Medulla oblongata (tissue), 1 donor: ENCODE results near the gene OTULIN.

Experiments
- DNase-seq: peaks from one replicate; pipeline ENCODE4 v3.0.0-alpha.2; 2015; ENCODE audit errors: extremely low spot score

Gene OTULIN

GRCh38 chr5:14698495-14698894 is 34.0 kb downstream of the OTULIN start:
- no peak for DNase-seq

GRCh38 chr5:14699159-14699558 is 34.6 kb downstream of the OTULIN start:
- DNase-seq: no peak

- DNase-seq: no peak
Measured at GRCh38 chr5:14699807-14700400, 35.4 kb downstream of the OTULIN start.

- DNase-seq: no peak
Measured at GRCh38 chr5:14700478-14701436, 36.2 kb downstream of the OTULIN start.

GRCh38 chr5:14701556-14701955 is 37.0 kb downstream of the OTULIN start:
- DNase-seq: no peak

- DNase-seq: no peak
Measured at GRCh38 chr5:14702238-14702839, 37.8 kb downstream of the OTULIN start.

- DNase-seq: no peak
Measured at GRCh38 chr5:14705556-14705955, 41.0 kb downstream of the OTULIN start.

GRCh38 chr5:14706615-14707021 is 42.1 kb downstream of the OTULIN start:
- DNase-seq: no peak

GRCh38 chr5:14707811-14708390 is 43.4 kb downstream of the OTULIN start:
- DNase-seq: peak; percentile 60

- DNase-seq: no peak
Measured at GRCh38 chr5:14708551-14708950, 44.0 kb downstream of the OTULIN start.

GRCh38 chr5:14710313-14710994 is 45.9 kb downstream of the OTULIN start:
- no peak for DNase-seq

GRCh38 chr5:14712131-14712530 is 47.6 kb downstream of the OTULIN start:
- no peak for DNase-seq

GRCh38 chr5:14712666-14713065 is 48.1 kb downstream of the OTULIN start:
- DNase-seq: no peak

GRCh38 chr5:14713476-14714390 is 49.2 kb downstream of the OTULIN start:
- no peak for DNase-seq

GRCh38 chr5:14714706-14715105 is 50.2 kb downstream of the OTULIN start:
- DNase-seq: no peak

- DNase-seq: no peak
Measured at GRCh38 chr5:14715481-14715880, 51.0 kb downstream of the OTULIN start.

GRCh38 chr5:14716755-14717752 is 52.5 kb downstream of the OTULIN start:
- no peak for DNase-seq

- no peak for DNase-seq
Measured at GRCh38 chr5:14718778-14719177, 54.3 kb downstream of the OTULIN start.

GRCh38 chr5:14720236-14720923 is 55.9 kb downstream of the OTULIN start:
- no peak for DNase-seq
